Astrocyte of the cerebellum (primary cell): Measurements from ENCODE around the gene ABCB1.
"Not testable (repeated sequence)": the region's sequence is repeated elsewhere in the genome, so short reads cannot be mapped to it uniquely, and the experiment has no call there.

Source experiments
- DNase-seq: peaks from one replicate; pipeline ENCODE4 v3.0.0-alpha.2; 2011; ENCODE audit warnings: low read depth
- H3K4me3 ChIP-seq: 2 replicates; pipeline ENCODE4 v1.5.1; 2011; ENCODE audit warnings: mild to moderate bottlenecking, low read depth, low read length, moderate library complexity
- CTCF ChIP-seq: IDR thresholded peaks from 2 replicates; pipeline ENCODE4 v1.5.1; 2012; ENCODE audit warnings: low read length, low read depth, moderate library complexity, mild to moderate bottlenecking; ENCODE audit errors: missing control alignments
- in situ Hi-C: cut with HindIII; loops from 2 replicates; pipeline ENCODE4 v1.10.0; 2017; ENCODE audit warnings: low sequenced_read_pairs

Gene ABCB1

GRCh38 chr7:87475359-87476178, 125.1 kb downstream of the ABCB1 start, which contains the start of gene ABCB4:
Gene ABCB4 (minus strand): TSS chr7:87475680. CDS start chr7:87475465, 215 bp downstream.
- no peak for DNase-seq
- TF ChIP-seq CTCF: no peak
- in situ Hi-C loops: no loop called here
- peak within 1 kb of the TSS; percentile 49 for H3K4me3 ChIP-seq

- no peak for TF ChIP-seq CTCF
- peak overlapping the region; percentile 49 for H3K4me3 ChIP-seq
- no peak for DNase-seq
- in situ Hi-C loops: no loop called here
Measured at GRCh38 chr7:87474533-87475358, 125.9 kb downstream of the ABCB1 start.

GRCh38 chr7:87473986-87474385, 126.7 kb downstream of the ABCB1 start:
- in situ Hi-C loops: no loop called here
- no peak overlapping the region for H3K4me3 ChIP-seq
- DNase-seq: no peak
- TF ChIP-seq CTCF: no peak

- TF ChIP-seq CTCF: no peak
- in situ Hi-C loops: no loop called here
- H3K4me3 ChIP-seq: no peak overlapping the region
- DNase-seq: no peak
Measured at GRCh38 chr7:87473192-87473591, 127.5 kb downstream of the ABCB1 start.

- H3K4me3 ChIP-seq: no peak overlapping the region
- no peak for TF ChIP-seq CTCF
- no peak for DNase-seq
- in situ Hi-C loops: no loop called here
Measured at GRCh38 chr7:87471473-87471872, 129.2 kb downstream of the ABCB1 start.

- H3K4me3 ChIP-seq, in situ Hi-C loops, DNase-seq: not testable (repeated sequence)
Measured at GRCh38 chr7:87469204-87469603, 131.5 kb downstream of the ABCB1 start.

GRCh38 chr7:87465534-87465880, 135.2 kb downstream of the ABCB1 start:
- in situ Hi-C loops, DNase-seq, H3K4me3 ChIP-seq: not testable (repeated sequence)

- DNase-seq, H3K4me3 ChIP-seq, in situ Hi-C loops: not testable (repeated sequence)
Measured at GRCh38 chr7:87464830-87465533, 135.7 kb downstream of the ABCB1 start.
